ENCODE measurements around the gene PRDX5. TPM values are rescaled to one million over a fixed set of nuclear protein-coding genes. Genes with fewer than 3 reads are reported as not detected.

Gene PRDX5
- total RNA-seq: 144 TPM
- polyA plus RNA-seq (ENCODE audit: insufficient read depth in 1 of 8, insufficient read length in 8 of 8, low replicate concordance in 1 of 8): 100 to 1,000 TPM; 128 to 175 (median 165) TPM
- long read RNA-seq, donor 1, transcript PRDX5-201 (6 exons, 893 nt): major isoform, 35 of 51 reads
- long read RNA-seq, donor 1, partial matches to known transcripts: 10 of 51 reads
- long read RNA-seq, donor 1, other reads (novel, unspliced or antisense): 0 of 51 reads
- long read RNA-seq, donor 2, transcript PRDX5-201 (6 exons, 893 nt): major isoform, 10 of 10 reads
- long read RNA-seq, donor 2, partial matches to known transcripts: 0 of 10 reads
- long read RNA-seq, donor 2, other reads (novel, unspliced or antisense): 0 of 10 reads
- long read RNA-seq, donor 3, transcript PRDX5-202 (4 exons, 463 nt): minor isoform, 5 of 146 reads
- long read RNA-seq, donor 3, transcript PRDX5-201 (6 exons, 893 nt): major isoform, 87 of 146 reads
- long read RNA-seq, donor 3, transcript PRDX5-203 (5 exons, 596 nt): minor isoform, 6 of 146 reads
- long read RNA-seq, donor 3, partial matches to known transcripts: 48 of 146 reads
- long read RNA-seq, donor 3, other reads (novel, unspliced or antisense): 0 of 146 reads
- long read RNA-seq, donor 4, transcript PRDX5-202 (4 exons, 463 nt): minor isoform, 9 of 83 reads
- long read RNA-seq, donor 4, transcript PRDX5-201 (6 exons, 893 nt): major isoform, 57 of 83 reads
- long read RNA-seq, donor 4, partial matches to known transcripts: 11 of 83 reads
- long read RNA-seq, donor 4, other reads (novel, unspliced or antisense): 5 of 83 reads
- long read RNA-seq, donor 5, transcript PRDX5-202 (4 exons, 463 nt): minor isoform, 17 of 332 reads
- long read RNA-seq, donor 5, transcript PRDX5-201 (6 exons, 893 nt): major isoform, 201 of 332 reads
- long read RNA-seq, donor 5, partial matches to known transcripts: 100 of 332 reads
- long read RNA-seq, donor 5, other reads (novel, unspliced or antisense): 12 of 332 reads
- long read RNA-seq, donor 6, transcript PRDX5-201 (6 exons, 893 nt): major isoform, 162 of 273 reads
- long read RNA-seq, donor 6, partial matches to known transcripts: 93 of 273 reads
- long read RNA-seq, donor 6, other reads (novel, unspliced or antisense): 10 of 273 reads
- long read RNA-seq, donor 7, transcript PRDX5-201 (6 exons, 893 nt): major isoform, 95 of 157 reads
- long read RNA-seq, donor 7, partial matches to known transcripts: 51 of 157 reads
- long read RNA-seq, donor 7, other reads (novel, unspliced or antisense): 6 of 157 reads
- long read RNA-seq, donor 8, transcript PRDX5-201 (6 exons, 893 nt): major isoform, 60 of 96 reads
- long read RNA-seq, donor 8, transcript PRDX5-203 (5 exons, 596 nt): minor isoform, 5 of 96 reads
- long read RNA-seq, donor 8, partial matches to known transcripts: 28 of 96 reads
- long read RNA-seq, donor 8, other reads (novel, unspliced or antisense): 0 of 96 reads
- long read RNA-seq, donor 9, transcript PRDX5-202 (4 exons, 463 nt): minor isoform, 5 of 94 reads
- long read RNA-seq, donor 9, transcript PRDX5-201 (6 exons, 893 nt): major isoform, 53 of 94 reads
- long read RNA-seq, donor 9, partial matches to known transcripts: 35 of 94 reads
- long read RNA-seq, donor 9, other reads (novel, unspliced or antisense): 0 of 94 reads
- long read RNA-seq, donor 10, transcript PRDX5-201 (6 exons, 893 nt): major isoform, 104 of 163 reads
- long read RNA-seq, donor 10, transcript PRDX5-202 (4 exons, 463 nt): minor isoform, 9 of 163 reads
- long read RNA-seq, donor 10, partial matches to known transcripts: 37 of 163 reads
- long read RNA-seq, donor 10, other reads (novel, unspliced or antisense): 10 of 163 reads
- long read RNA-seq, donor 11, transcript PRDX5-201 (6 exons, 893 nt): major isoform, 84 of 127 reads
- long read RNA-seq, donor 11, partial matches to known transcripts: 38 of 127 reads
- long read RNA-seq, donor 11, other reads (novel, unspliced or antisense): 0 of 127 reads

GRCh38 chr11:64317961-64318765 lies at the start of gene PRDX5:
Gene PRDX5 (plus strand): TSS chr11:64318121. CDS start chr11:64318216, 95 bp downstream.
- H3K4me1 ChIP-seq (ENCODE audit: control insufficient read depth, insufficient read depth, low read length): peaks cover 34% of the 10 kb centered on the region
- peaks cover 45% of the 10 kb centered on the region for H3K36me3 ChIP-seq (ENCODE audit: control insufficient read depth, insufficient read depth, low read length)
- H3K4me3 ChIP-seq (ENCODE audit: low read length): peak within 1 kb of the TSS; percentile 99
- peak within 1 kb of the TSS; percentile 100 for H3K27ac ChIP-seq (ENCODE audit: low read length)
- under 1% methylated on average over 47 of the region's 61 CpGs for WGBS (ENCODE audit: insufficient coverage)
- H3K9me3 ChIP-seq (replicated peaks; ENCODE audit: control insufficient read depth, low read depth, low read length): no peaks in the 10 kb centered on the region
- no peaks in the 10 kb centered on the region for H3K27me3 ChIP-seq (ENCODE audit: control insufficient read depth, insufficient read depth, low read length)
- peak; percentile 99 for DNase-seq

GRCh38 chr11:64268893-64269539 lies 48.9 kb upstream of the PRDX5 start:
- H3K36me3 ChIP-seq (ENCODE audit: control insufficient read depth, insufficient read depth, low read length): peaks cover 39% of the 10 kb centered on the region
- DNase-seq: peak; percentile 69
- WGBS (ENCODE audit: insufficient coverage): under 1% methylated on average over 33 of the region's 34 CpGs
- H3K4me1 ChIP-seq (ENCODE audit: control insufficient read depth, insufficient read depth, low read length): peaks cover 37% of the 10 kb centered on the region
- no peaks in the 10 kb centered on the region for H3K27me3 ChIP-seq (ENCODE audit: control insufficient read depth, insufficient read depth, low read length)
- H3K9me3 ChIP-seq (replicated peaks; ENCODE audit: control insufficient read depth, low read depth, low read length): no peaks in the 10 kb centered on the region
- H3K4me3 ChIP-seq (ENCODE audit: low read length): peak overlapping the region; percentile 80
- H3K27ac ChIP-seq (ENCODE audit: low read length): peak overlapping the region; percentile 100

GRCh38 chr11:64269540-64270220 lies 48.2 kb upstream of the PRDX5 start:
- under 1% methylated on average over 55 of the region's 58 CpGs for WGBS (ENCODE audit: insufficient coverage)
- Histone ChIP-seq H3K36me3 (ENCODE audit: control insufficient read depth, insufficient read depth, low read length) (peaks cover 33% of the 10 kb centered on the region), H3K4me1 (ENCODE audit: control insufficient read depth, insufficient read depth, low read length) (peaks cover 37% of the 10 kb centered on the region), H3K9me3 (replicated peaks; ENCODE audit: control insufficient read depth, low read depth, low read length) (no peaks in the 10 kb centered on the region), H3K27ac (ENCODE audit: low read length) (peak overlapping the region; percentile 100), H3K4me3 (ENCODE audit: low read length) (peak overlapping the region; percentile 80), H3K27me3 (ENCODE audit: control insufficient read depth, insufficient read depth, low read length) (no peaks in the 10 kb centered on the region)
- DNase-seq: peak; percentile 100

GRCh38 chr11:64275031-64275800 lies 42.7 kb upstream of the PRDX5 start:
- DNase-seq: no peak
- Histone ChIP-seq H3K27me3 (ENCODE audit: control insufficient read depth, insufficient read depth, low read length) (no peaks in the 10 kb centered on the region), H3K36me3 (ENCODE audit: control insufficient read depth, insufficient read depth, low read length) (peaks cover 48% of the 10 kb centered on the region), H3K9me3 (replicated peaks; ENCODE audit: control insufficient read depth, low read depth, low read length) (no peaks in the 10 kb centered on the region), H3K27ac (ENCODE audit: low read length) (no peak overlapping the region), H3K4me3 (ENCODE audit: low read length) (no peak overlapping the region), H3K4me1 (ENCODE audit: control insufficient read depth, insufficient read depth, low read length) (peaks cover 14% of the 10 kb centered on the region)
- 83% methylated on average over 11 of the region's 15 CpGs for WGBS (ENCODE audit: insufficient coverage)

GRCh38 chr11:64275841-64276240 lies 42.1 kb upstream of the PRDX5 start:
- no peak overlapping the region for H3K4me3 ChIP-seq (ENCODE audit: low read length)
- no CpG with 5 or more reads among the region's 2 CpGs for WGBS (ENCODE audit: insufficient coverage)
- no peaks in the 10 kb centered on the region for H3K9me3 ChIP-seq (replicated peaks; ENCODE audit: control insufficient read depth, low read depth, low read length)
- no peak for DNase-seq
- peaks cover 12% of the 10 kb centered on the region for H3K4me1 ChIP-seq (ENCODE audit: control insufficient read depth, insufficient read depth, low read length)
- H3K27ac ChIP-seq (ENCODE audit: low read length): no peak overlapping the region
- no peaks in the 10 kb centered on the region for H3K27me3 ChIP-seq (ENCODE audit: control insufficient read depth, insufficient read depth, low read length)
- H3K36me3 ChIP-seq (ENCODE audit: control insufficient read depth, insufficient read depth, low read length): peaks cover 48% of the 10 kb centered on the region

GRCh38 chr11:64276653-64277431 lies 41.1 kb upstream of the PRDX5 start:
- no peaks in the 10 kb centered on the region for H3K9me3 ChIP-seq (replicated peaks; ENCODE audit: control insufficient read depth, low read depth, low read length)
- peaks cover 53% of the 10 kb centered on the region for H3K36me3 ChIP-seq (ENCODE audit: control insufficient read depth, insufficient read depth, low read length)
- H3K4me1 ChIP-seq (ENCODE audit: control insufficient read depth, insufficient read depth, low read length): peaks cover 8% of the 10 kb centered on the region
- no peak overlapping the region for H3K27ac ChIP-seq (ENCODE audit: low read length)
- H3K4me3 ChIP-seq (ENCODE audit: low read length): no peak overlapping the region
- DNase-seq: no peak
- 88% methylated on average over 13 of the region's 17 CpGs for WGBS (ENCODE audit: insufficient coverage)
- no peaks in the 10 kb centered on the region for H3K27me3 ChIP-seq (ENCODE audit: control insufficient read depth, insufficient read depth, low read length)

- Histone ChIP-seq H3K27ac (ENCODE audit: low read length) (no peak overlapping the region), H3K36me3 (ENCODE audit: control insufficient read depth, insufficient read depth, low read length) (peaks cover 61% of the 10 kb centered on the region), H3K4me1 (ENCODE audit: control insufficient read depth, insufficient read depth, low read length) (peaks cover 9% of the 10 kb centered on the region), H3K27me3 (ENCODE audit: control insufficient read depth, insufficient read depth, low read length) (no peaks in the 10 kb centered on the region), H3K9me3 (replicated peaks; ENCODE audit: control insufficient read depth, low read depth, low read length) (no peaks in the 10 kb centered on the region), H3K4me3 (ENCODE audit: low read length) (no peak overlapping the region)
- DNase-seq: no peak
- WGBS (ENCODE audit: insufficient coverage): 87% methylated on average over 5 of the region's 8 CpGs
Measured at GRCh38 chr11:64278576-64279190, 39.2 kb upstream of the PRDX5 start.

Measured in muscle of leg (tissue), 16 donors.